PC-3 (cell line): ENCODE measurements around the gene MOB2.

Experiments used
- EZH2 ChIP-seq: fragments of 300-600 bp; sonication (generic); IDR thresholded peaks from one replicate; pipeline ENCODE4 v1.6.1; 2017; ENCODE audit warnings: antibody characterized with exemption, mild to moderate bottlenecking, low read length; ENCODE audit not compliant: unreplicated experiment
- TF ChIP-seq, protein P1 (sequence below): fragments of 300-600 bp; sonication (generic); conservative IDR thresholded peaks from 2 replicates; pipeline ENCODE4 v1.5.1; 2017; ENCODE audit warnings: antibody characterized with exemption, low read depth, mild to moderate bottlenecking, low read length

DNA sequence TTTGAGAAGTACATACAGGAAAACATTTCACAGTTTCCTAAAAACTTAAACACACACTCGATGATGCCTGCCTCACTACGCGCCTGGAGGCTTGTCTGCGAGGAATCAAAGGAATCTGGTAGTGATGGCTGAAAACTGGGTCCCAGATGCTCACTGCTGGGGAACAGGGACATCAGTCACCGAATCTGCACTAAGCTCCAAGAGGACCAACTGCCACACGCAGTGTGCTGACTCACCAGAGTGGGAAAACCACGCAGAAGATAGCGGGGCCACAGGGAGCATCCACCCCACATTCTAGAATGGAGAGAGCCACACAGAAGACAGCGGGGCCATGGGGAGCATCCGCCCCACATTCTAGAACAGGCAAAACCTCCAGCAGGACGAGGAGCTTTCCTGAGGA, 24.3 kb upstream of the MOB2 start:
- TF ChIP-seq, protein P1, sequence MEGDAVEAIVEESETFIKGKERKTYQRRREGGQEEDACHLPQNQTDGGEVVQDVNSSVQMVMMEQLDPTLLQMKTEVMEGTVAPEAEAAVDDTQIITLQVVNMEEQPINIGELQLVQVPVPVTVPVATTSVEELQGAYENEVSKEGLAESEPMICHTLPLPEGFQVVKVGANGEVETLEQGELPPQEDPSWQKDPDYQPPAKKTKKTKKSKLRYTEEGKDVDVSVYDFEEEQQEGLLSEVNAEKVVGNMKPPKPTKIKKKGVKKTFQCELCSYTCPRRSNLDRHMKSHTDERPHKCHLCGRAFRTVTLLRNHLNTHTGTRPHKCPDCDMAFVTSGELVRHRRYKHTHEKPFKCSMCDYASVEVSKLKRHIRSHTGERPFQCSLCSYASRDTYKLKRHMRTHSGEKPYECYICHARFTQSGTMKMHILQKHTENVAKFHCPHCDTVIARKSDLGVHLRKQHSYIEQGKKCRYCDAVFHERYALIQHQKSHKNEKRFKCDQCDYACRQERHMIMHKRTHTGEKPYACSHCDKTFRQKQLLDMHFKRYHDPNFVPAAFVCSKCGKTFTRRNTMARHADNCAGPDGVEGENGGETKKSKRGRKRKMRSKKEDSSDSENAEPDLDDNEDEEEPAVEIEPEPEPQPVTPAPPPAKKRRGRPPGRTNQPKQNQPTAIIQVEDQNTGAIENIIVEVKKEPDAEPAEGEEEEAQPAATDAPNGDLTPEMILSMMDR = no peak
- no peak for TF ChIP-seq EZH2
